ENCODE data around the gene USP36.

DNA sequence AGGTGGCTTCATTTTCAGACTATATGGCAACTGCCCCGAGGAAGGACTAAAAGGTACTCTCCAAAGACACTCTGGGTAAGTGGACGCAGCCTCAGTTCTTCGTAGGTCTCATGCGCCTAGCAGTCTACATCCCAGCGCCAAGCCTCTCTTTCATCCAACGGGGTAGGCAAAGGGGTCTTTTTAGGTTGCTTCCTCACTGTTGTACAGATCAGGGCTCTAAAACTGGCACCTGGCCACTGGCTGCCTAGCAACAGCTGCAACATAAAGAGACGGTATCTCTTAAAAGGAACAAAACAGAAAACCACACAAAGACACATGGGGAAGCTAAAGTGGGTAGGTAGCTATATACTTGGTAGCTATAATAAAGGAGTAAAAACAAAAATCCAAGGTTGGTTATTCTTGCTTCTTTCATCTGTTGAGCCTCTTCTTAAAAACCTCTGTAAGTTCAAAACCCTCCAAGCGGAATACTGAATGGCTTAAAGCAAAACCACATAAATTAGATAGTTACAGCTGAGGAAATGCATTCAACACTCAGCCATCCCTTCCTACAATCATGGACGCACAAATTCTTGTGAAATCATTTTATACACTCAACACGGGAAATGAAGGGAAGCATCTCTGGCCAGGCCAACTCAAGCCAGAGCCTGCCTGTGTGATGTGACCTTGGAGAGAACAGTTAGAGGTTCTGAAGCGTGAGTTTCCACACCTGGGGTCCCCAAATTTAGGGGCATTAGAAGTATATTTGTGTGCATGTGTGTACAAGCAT lies 81.2 kb downstream of the USP36 start:
- TF ChIP-seq, protein P1, sequence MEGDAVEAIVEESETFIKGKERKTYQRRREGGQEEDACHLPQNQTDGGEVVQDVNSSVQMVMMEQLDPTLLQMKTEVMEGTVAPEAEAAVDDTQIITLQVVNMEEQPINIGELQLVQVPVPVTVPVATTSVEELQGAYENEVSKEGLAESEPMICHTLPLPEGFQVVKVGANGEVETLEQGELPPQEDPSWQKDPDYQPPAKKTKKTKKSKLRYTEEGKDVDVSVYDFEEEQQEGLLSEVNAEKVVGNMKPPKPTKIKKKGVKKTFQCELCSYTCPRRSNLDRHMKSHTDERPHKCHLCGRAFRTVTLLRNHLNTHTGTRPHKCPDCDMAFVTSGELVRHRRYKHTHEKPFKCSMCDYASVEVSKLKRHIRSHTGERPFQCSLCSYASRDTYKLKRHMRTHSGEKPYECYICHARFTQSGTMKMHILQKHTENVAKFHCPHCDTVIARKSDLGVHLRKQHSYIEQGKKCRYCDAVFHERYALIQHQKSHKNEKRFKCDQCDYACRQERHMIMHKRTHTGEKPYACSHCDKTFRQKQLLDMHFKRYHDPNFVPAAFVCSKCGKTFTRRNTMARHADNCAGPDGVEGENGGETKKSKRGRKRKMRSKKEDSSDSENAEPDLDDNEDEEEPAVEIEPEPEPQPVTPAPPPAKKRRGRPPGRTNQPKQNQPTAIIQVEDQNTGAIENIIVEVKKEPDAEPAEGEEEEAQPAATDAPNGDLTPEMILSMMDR (conservative IDR thresholded peaks at IDR 0.05; ENCODE audit: low read length): no peak
- no peak for TF ChIP-seq EZH2phosphoT487 (IDR thresholded peaks at IDR 0.05; ENCODE audit: borderline replicate concordance, low read depth, low read length)

Data from OCI-LY7 (cell line).